Esophagus muscularis mucosa (tissue), 4 donors: ENCODE measurements around the gene HNRNPA1L2. TPM values are rescaled to one million over a fixed set of nuclear protein-coding genes. Genes with fewer than 3 reads are reported as not detected.
"Not testable (repeated sequence)": the region's sequence is repeated elsewhere in the genome, so short reads cannot be mapped to it uniquely, and the experiment has no call there.

Experiments used
- DNase-seq: peaks from one replicate; pipeline ENCODE4 v3.0.0-alpha.2; 2017; ENCODE audit errors: extremely low spot score
- H3K27ac ChIP-seq, 4 donors: fragments of 200-600 bp; sonication (generic); replicated peaks in 1 of 4; 1 replicate in 3 of 4; 2 replicates in 1 of 4; pipeline ENCODE4 v1.5.1; 2016 to 2019; ENCODE audit warnings: mild to moderate bottlenecking in 1 of 4
- H3K27me3 ChIP-seq, 4 donors: fragments of 200-600 bp; sonication (generic); one replicate each; pipeline versions ENCODE4 v1.5.1 to v1.6.0; 2016 to 2019
- H3K36me3 ChIP-seq, 4 donors: fragments of 200-600 bp; sonication (generic); one replicate each; pipeline ENCODE4 v1.5.1; 2016 to 2019
- H3K4me1 ChIP-seq, 4 donors: fragments of 200-600 bp; sonication (generic); one replicate each; pipeline ENCODE4 v1.5.1; 2016 to 2019
- H3K4me3 ChIP-seq, 4 donors: fragments of 200-600 bp; sonication (generic); 1 replicate in 2 of 4; 2 replicates in 2 of 4; pipeline ENCODE4 v1.5.1; 2016 to 2019; ENCODE audit warnings: mild to moderate bottlenecking in 4 of 4, moderate library complexity in 1 of 4
- H3K9me3 ChIP-seq, 4 donors: fragments of 200-600 bp; sonication (generic); 1 replicate in 3 of 4; 2 replicates in 1 of 4; pipeline ENCODE4 v1.5.1; 2016 to 2019
- CTCF ChIP-seq, 3 experiments: fragments of 200-600 bp in 2 of 3; fragments of 450-650 bp in 1 of 3; sonication (generic) in 2 of 3; IDR thresholded peaks; one replicate each; pipeline ENCODE4 v1.5.1; 2017 to 2019; ENCODE audit warnings: antibody characterized with exemption in 3 of 3, mild to moderate bottlenecking in 2 of 3, moderate library complexity in 1 of 3
- EP300 ChIP-seq: sonication (generic); formaldehyde crosslinking; IDR thresholded peaks from one replicate; pipeline ENCODE4 v1.6.1; 2017; ENCODE audit warnings: antibody characterized with exemption
- POLR2A ChIP-seq: fragments of 450-650 bp; IDR thresholded peaks from one replicate; pipeline ENCODE4 v1.6.1; 2017; ENCODE audit warnings: antibody characterized with exemption, moderate library complexity, mild to moderate bottlenecking, low read depth
- POLR2AphosphoS5 ChIP-seq, 2 donors: sonication (generic); formaldehyde crosslinking; IDR thresholded peaks; one replicate each; pipeline ENCODE4 v1.6.1; 2017; ENCODE audit warnings: antibody characterized with exemption in 2 of 2
- WGBS: methylation state at CpG from one replicate; pipeline ENCODE4 v1.1.5; 2018; 5-methylcytosine and 5-hydroxymethylcytosine counted together
- intact Hi-C: fragments of 100-400 bp; cut with DNase I; formaldehyde crosslinking; loops from one replicate; pipeline ENCODE4 v1.15.1; 2023
- total RNA-seq, 4 donors: library from RNA; depleted of rRNA; stranded (reverse); fragments of >200 nt; gene quantifications; one replicate each; pipeline versions ENCODE4 v1.1.0 to v1.2.1, GENCODE V29; 2016

The HNRNPA1L2 gene
- total RNA-seq, 4 donors from 2014 or later, result 2.0 to 5.0 (median 3.8) TPM

GRCh38 chr13:52665325-52665724 lies 23.1 kb downstream of the HNRNPA1L2 start:
- Histone ChIP-seq H3K27ac (no peak overlapping the region), H3K36me3 (peaks cover 28 to 86% (median 68%) of the 10 kb centered on the region in 4 donors), H3K4me1 (peaks cover 0 to 4% (median 0%) of the 10 kb centered on the region in 4 donors), H3K4me3 (no peak overlapping the region), H3K27me3 (no peaks in the 10 kb centered on the region), H3K9me3 (no peaks in the 10 kb centered on the region)
- intact Hi-C loops, result no loop called here
- DNase-seq, result no peak
- TF ChIP-seq EP300 (no peak), CTCF (IDR thresholded peaks at IDR 0.05) (peak in 2 of 3 experiments; percentile 12 to 28), POLR2A (no peak), POLR2AphosphoS5 (IDR thresholded peaks at IDR 0.05) (no peak)

- peaks cover 15 to 49% (median 40%) of the 10 kb centered on the region in 4 donors for H3K36me3 ChIP-seq
- TF ChIP-seq EP300 (no peak), CTCF (IDR thresholded peaks at IDR 0.05) (no peak), POLR2AphosphoS5 (IDR thresholded peaks at IDR 0.05) (no peak), POLR2A (no peak)
- H3K27ac ChIP-seq, result no peak overlapping the region
- H3K9me3 ChIP-seq, result no peaks in the 10 kb centered on the region
- 77% methylated on average over 2 of the region's 2 CpGs for WGBS
- no peak overlapping the region for H3K4me3 ChIP-seq
- intact Hi-C loops, result no loop called here
- H3K27me3 ChIP-seq, result no peaks in the 10 kb centered on the region
- peaks cover 0 to 14% (median 9%) of the 10 kb centered on the region in 4 donors for H3K4me1 ChIP-seq
- no peak for DNase-seq
These were observed 27.4 kb downstream of the HNRNPA1L2 start for GRCh38 chr13:52669677-52670076.

- no peak overlapping the region for H3K27ac ChIP-seq
- no peaks in the 10 kb centered on the region for H3K9me3 ChIP-seq
- peaks cover 0 to 14% (median 9%) of the 10 kb centered on the region in 4 donors for H3K4me1 ChIP-seq
- TF ChIP-seq POLR2A (no peak), CTCF (IDR thresholded peaks at IDR 0.05) (no peak), EP300 (no peak), POLR2AphosphoS5 (IDR thresholded peaks at IDR 0.05) (no peak)
- no peak overlapping the region for H3K4me3 ChIP-seq
- DNase-seq, result no peak
- WGBS, result 96% methylated on average over 8 of the region's 8 CpGs
- H3K36me3 ChIP-seq, result peaks cover 13 to 52% (median 34%) of the 10 kb centered on the region in 4 donors
- H3K27me3 ChIP-seq, result no peaks in the 10 kb centered on the region
- intact Hi-C loops, result no loop called here
These were observed 28.5 kb downstream of the HNRNPA1L2 start for GRCh38 chr13:52670726-52671125.

GRCh38 chr13:52673465-52673864 lies 31.2 kb downstream of the HNRNPA1L2 start:
- DNase-seq, result no peak
- peaks cover 0 to 14% (median 7%) of the 10 kb centered on the region in 4 donors for H3K4me1 ChIP-seq
- no peaks in the 10 kb centered on the region for H3K9me3 ChIP-seq
- H3K27me3 ChIP-seq, result no peaks in the 10 kb centered on the region
- no peak overlapping the region for H3K27ac ChIP-seq
- no peak overlapping the region for H3K4me3 ChIP-seq
- peaks cover 8 to 32% (median 24%) of the 10 kb centered on the region in 4 donors for H3K36me3 ChIP-seq
- intact Hi-C loops, result no loop called here
- WGBS, result 100% methylated on average over 1 of the region's 1 CpG
- TF ChIP-seq CTCF (IDR thresholded peaks at IDR 0.05) (no peak), EP300 (no peak), POLR2AphosphoS5 (IDR thresholded peaks at IDR 0.05) (no peak), POLR2A (no peak)

- TF ChIP-seq POLR2AphosphoS5 (IDR thresholded peaks at IDR 0.05) (no peak), EP300 (no peak), CTCF (IDR thresholded peaks at IDR 0.05) (no peak), POLR2A (no peak)
- Histone ChIP-seq H3K9me3 (no peaks in the 10 kb centered on the region), H3K4me3 (no peak overlapping the region), H3K27me3 (no peaks in the 10 kb centered on the region), H3K36me3 (peaks cover 14 to 56% (median 50%) of the 10 kb centered on the region in 4 donors), H3K27ac (no peak overlapping the region), H3K4me1 (no peaks in the 10 kb centered on the region)
- intact Hi-C loops, result no loop called here
- WGBS, result 100% methylated on average over 1 of the region's 1 CpG
- DNase-seq, result no peak
These were observed 35.6 kb downstream of the HNRNPA1L2 start for GRCh38 chr13:52677823-52678222.

GRCh38 chr13:52685806-52686205 lies 43.6 kb downstream of the HNRNPA1L2 start:
- WGBS, result 94% methylated on average over 9 of the region's 9 CpGs
- peaks cover 20 to 95% (median 70%) of the 10 kb centered on the region in 4 donors for H3K36me3 ChIP-seq
- DNase-seq, H3K9me3 ChIP-seq, H3K27me3 ChIP-seq, H3K4me1 ChIP-seq, H3K27ac ChIP-seq, H3K4me3 ChIP-seq, intact Hi-C loops: not testable (repeated sequence)
